ENCODE results near the gene WNK3. TPM values are rescaled to one million over a fixed set of nuclear protein-coding genes. Genes with fewer than 3 reads are reported as not detected.

The WNK3 gene
- total RNA-seq = 1.4 and 4.7 TPM in 2 replicates

DNA sequence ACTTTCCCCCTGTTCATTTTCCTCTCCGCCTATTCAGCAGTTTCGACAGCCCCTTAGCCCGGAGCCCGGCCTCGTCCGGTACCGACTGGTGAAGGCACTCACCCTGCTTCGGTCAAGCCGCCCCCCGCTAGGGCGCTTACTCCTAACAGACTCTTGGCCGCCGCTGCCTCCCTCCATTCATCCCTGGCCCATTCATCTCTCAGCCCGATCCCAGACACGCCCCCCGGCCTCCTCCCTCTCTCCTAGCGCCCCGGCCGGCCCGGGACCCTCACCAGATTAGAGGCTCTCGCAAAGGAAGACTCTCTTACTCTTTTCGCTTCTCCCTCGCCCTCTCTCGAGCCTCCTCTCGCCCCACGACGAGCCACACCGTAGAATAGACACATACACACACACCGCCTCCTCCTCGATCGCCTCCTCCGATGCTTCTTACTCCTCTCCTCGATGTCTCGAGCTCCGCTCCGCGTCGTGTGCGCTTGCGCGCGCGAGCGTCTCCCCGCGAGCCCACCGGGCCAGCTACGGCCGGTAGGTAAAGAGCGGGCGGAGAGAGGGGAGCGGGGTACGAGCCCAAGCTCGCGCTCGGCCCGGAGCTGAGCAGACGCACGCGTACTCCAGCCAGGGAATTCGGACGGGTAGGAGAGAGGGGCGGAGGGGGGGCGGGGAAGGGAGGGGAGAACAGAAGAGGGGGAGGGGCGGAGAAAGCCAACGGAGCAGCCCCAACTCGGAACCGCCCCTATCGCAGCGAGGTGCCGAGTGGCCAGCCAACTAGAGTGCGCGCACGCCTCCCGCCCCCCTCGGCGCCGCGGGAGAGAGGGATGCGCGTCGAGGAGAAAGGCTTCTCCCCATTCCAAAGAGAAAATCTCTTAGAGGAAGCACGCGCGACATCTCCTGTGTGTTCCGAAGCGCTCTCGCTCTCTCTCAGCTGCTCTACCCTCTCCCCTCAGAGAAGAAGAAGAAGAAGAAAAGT is at the start of gene WNK3:
Gene WNK3, minus strand, starts transcription at position 633 of the 964 bp plus-strand sequence.

GRCh38 chrX:54182864-54183613 is 174.8 kb downstream of the WNK3 start, which contains the start of gene FAM120C:
FAM120C (minus strand) TSS chrX:54183254; CDS start chrX:54183198, 56 bp downstream.

Other genes starting within 250 kb of the WNK3 start
- gene FAM120C, start 174.8 kb downstream of the WNK3 start, total RNA-seq = 1.8 and 2.9 TPM in 2 replicates
- 11.7 and 14.6 TPM in 2 replicates for gene TSR2, start 82.4 kb upstream of the WNK3 start, total RNA-seq
- 6.5 and 8.4 TPM in 2 replicates for gene FGD1, start 138.2 kb upstream of the WNK3 start, total RNA-seq
- gene GNL3L, start 172.2 kb upstream of the WNK3 start, total RNA-seq = 26.6 and 27.4 TPM in 2 replicates

Data from cardiac atrium fibroblast (primary cell).